ENCODE data around the gene HMCN1. TPM values are rescaled to one million over a fixed set of nuclear protein-coding genes. Genes with fewer than 3 reads are reported as not detected.

The HMCN1 gene
- total and polyA plus RNA-seq, 11 donors = 2.1 to 14.1 (median 5.6) TPM

- H3K4me3 ChIP-seq = no peak overlapping the region
- DNase-seq (no peak), ATAC-seq (no peak)
- no peaks in the 10 kb centered on the region for H3K9me3 ChIP-seq
- intact Hi-C loops (cut with DNase I) = no loop called here
- no peak overlapping the region for H3K27ac ChIP-seq
- WGBS, 4 donors = 77 to 86% (median 83%) methylated on average over 3 of the region's 3 CpGs
- no peaks in the 10 kb centered on the region for H3K27me3 ChIP-seq
- no peaks in the 10 kb centered on the region for H3K36me3 ChIP-seq
- TF ChIP-seq POLR2A (IDR thresholded peaks at IDR 0.05) (no peak), CTCF (IDR thresholded peaks at IDR 0.05) (no peak)
- H3K4me1 ChIP-seq = no peaks in the 10 kb centered on the region
Measured at GRCh38 chr1:185917646-185918045, 183.5 kb downstream of the HMCN1 start.

GRCh38 chr1:185920602-185921001 is 186.4 kb downstream of the HMCN1 start:
- no peaks in the 10 kb centered on the region for H3K4me1 ChIP-seq
- intact Hi-C loops (cut with DNase I) = no loop called here
- ATAC-seq (no peak), DNase-seq (no peak)
- no peaks in the 10 kb centered on the region for H3K27me3 ChIP-seq
- no peaks in the 10 kb centered on the region for H3K9me3 ChIP-seq
- no peak for TF ChIP-seq POLR2A (IDR thresholded peaks at IDR 0.05)
- TF ChIP-seq CTCF (IDR thresholded peaks at IDR 0.05) = no peak
- no peak overlapping the region for H3K4me3 ChIP-seq
- no peak overlapping the region for H3K27ac ChIP-seq
- peaks cover 0 to 8% (median 0%) of the 10 kb centered on the region in 9 donors for H3K36me3 ChIP-seq
- WGBS, 4 donors = 83 to 88% (median 86%) methylated on average over 3 of the region's 3 CpGs

- TF ChIP-seq CTCF (IDR thresholded peaks at IDR 0.05) = no peak
- no peak for TF ChIP-seq POLR2A (IDR thresholded peaks at IDR 0.05)
- WGBS, 4 donors = 91 to 93% (median 92%) methylated on average over 1 of the region's 1 CpG
- Histone ChIP-seq H3K27me3 (no peaks in the 10 kb centered on the region), H3K36me3 (peaks cover 0 to 8% (median 0%) of the 10 kb centered on the region in 9 donors), H3K4me3 (no peak overlapping the region), H3K9me3 (no peaks in the 10 kb centered on the region), H3K27ac (no peak overlapping the region), H3K4me1 (no peaks in the 10 kb centered on the region)
- ATAC-seq = no peak
- DNase-seq = no peak
- intact Hi-C loops (cut with DNase I) = no loop called here
Measured at GRCh38 chr1:185921636-185922035, 187.4 kb downstream of the HMCN1 start.

GRCh38 chr1:185926588-185926987 is 192.4 kb downstream of the HMCN1 start:
- TF ChIP-seq POLR2A (IDR thresholded peaks at IDR 0.05) = no peak
- TF ChIP-seq CTCF (IDR thresholded peaks at IDR 0.05) = no peak
- H3K36me3 ChIP-seq = peaks cover 0 to 8% (median 0%) of the 10 kb centered on the region in 9 donors
- WGBS, 4 donors = 39 to 59% (median 51%) methylated on average over 3 of the region's 3 CpGs
- ATAC-seq (peak in 1 of 4 donors; percentile 22), DNase-seq (no peak)
- no peak overlapping the region for H3K27ac ChIP-seq
- no peaks in the 10 kb centered on the region for H3K27me3 ChIP-seq
- peaks cover 0 to 9% (median 0%) of the 10 kb centered on the region in 12 donors for H3K4me1 ChIP-seq
- intact Hi-C loops (cut with DNase I) = no loop called here
- H3K4me3 ChIP-seq = no peak overlapping the region
- H3K9me3 ChIP-seq = no peaks in the 10 kb centered on the region

Data from heart left ventricle (tissue), 16 donors.